ENCODE measurements around the gene SNF8. TPM values are rescaled to one million over a fixed set of nuclear protein-coding genes. Genes with fewer than 3 reads are reported as not detected.

SNF8 gene
- total RNA-seq, 1 donor from 2014 or later, result 168 TPM

GRCh38 chr17:48882272-48882671 lies 62.4 kb downstream of the SNF8 start:
- no peak overlapping the region for H3K9ac ChIP-seq (ENCODE audit: low read length)
- no peak overlapping the region for H3K27ac Mint-ChIP-seq (ENCODE audit: unreplicated experiment)
- H3K4me3 Mint-ChIP-seq (ENCODE audit: unreplicated experiment), result no peak overlapping the region
- FAIRE-seq (no peak), DNase-seq (ENCODE audit: low read depth) (no peak)
- no peaks in the 10 kb centered on the region for H3K79me2 ChIP-seq (ENCODE audit: insufficient read depth, low read length)
- H3K36me3 Mint-ChIP-seq (ENCODE audit: low read depth, unreplicated experiment), result no peaks in the 10 kb centered on the region
- H3K36me3 ChIP-seq (ENCODE audit: insufficient read depth, low read length), result no peaks in the 10 kb centered on the region
- H3K9me3 ChIP-seq (ENCODE audit: insufficient read depth, low read depth, low read length), result no peaks in the 10 kb centered on the region
- no peaks in the 10 kb centered on the region for H3K9me3 Mint-ChIP-seq (ENCODE audit: unreplicated experiment)
- H3K27me3 Mint-ChIP-seq (ENCODE audit: low read depth, unreplicated experiment), result peaks cover 10% of the 10 kb centered on the region
- H3K4me1 ChIP-seq (ENCODE audit: insufficient read depth, low read length), result no peaks in the 10 kb centered on the region
- H3K27ac ChIP-seq (ENCODE audit: low read depth, low read length), result no peak overlapping the region
- H3K4me1 Mint-ChIP-seq (ENCODE audit: low read depth, unreplicated experiment), result no peaks in the 10 kb centered on the region
- H3K27me3 ChIP-seq (ENCODE audit: insufficient read depth, low read length), result peaks cover 10% of the 10 kb centered on the region
- no peak overlapping the region for H3K4me3 ChIP-seq (ENCODE audit: insufficient read depth, low read depth, low read length)
- no peak overlapping the region for H3K4me2 ChIP-seq (ENCODE audit: low read length)
- TF ChIP-seq CTCF (IDR thresholded peaks at IDR 0.05; ENCODE audit: insufficient read depth, low read depth, low read length), result no peak
- TF ChIP-seq EZH2 (IDR thresholded peaks at IDR 0.05; ENCODE audit: insufficient read depth, low read length), result no peak
- no peak overlapping the region for H2AFZ ChIP-seq (ENCODE audit: low read depth, low read length)
- no peaks in the 10 kb centered on the region for H4K20me1 ChIP-seq (ENCODE audit: insufficient read depth, low read length)

Other genes with a start within 250 kb of the SNF8 start
- not detected in 2 replicates for gene PRAC1, start 222.3 kb downstream of the SNF8 start, total RNA-seq
- not detected in 2 replicates for gene PRAC2, start 221.7 kb downstream of the SNF8 start, total RNA-seq
- not detected in 2 replicates for gene HOXB13, start 216.1 kb downstream of the SNF8 start, total RNA-seq
- gene TTLL6, start 127.6 kb downstream of the SNF8 start, total RNA-seq, result not detected in 2 replicates
- 72.9 and 73.8 TPM in 2 replicates for gene CALCOCO2, start 113.8 kb downstream of the SNF8 start, total RNA-seq
- gene ATP5MC1, start 52.1 kb downstream of the SNF8 start, total RNA-seq, result 52.0 and 55.8 TPM in 2 replicates
- gene UBE2Z, start 36.4 kb downstream of the SNF8 start, total RNA-seq, result 102 and 103 TPM in 2 replicates
- not detected in 2 replicates for gene GIP, start 23.8 kb upstream of the SNF8 start, total RNA-seq
- gene IGF2BP1, start 52.5 kb upstream of the SNF8 start, total RNA-seq, result 241 and 260 TPM in 2 replicates
- gene B4GALNT2, start 187.9 kb upstream of the SNF8 start, total RNA-seq, result 0.07 TPM in 1 of 2 replicates, not detected in the other